ENCODE results near the gene AOPEP.

- TF ChIP-seq CTCF (IDR thresholded peaks at IDR 0.05) (no peak), POLR2A (IDR thresholded peaks at IDR 0.05) (no peak)
These were observed 39.0 kb upstream of the AOPEP start for GRCh38 chr9:94687451-94687850.

Data from gastroesophageal sphincter (tissue), 3 donors.